ENCODE measurements around the gene CX3CR1.

GRCh38 chr3:39222939-39223338 is 56.9 kb downstream of the CX3CR1 start:
- TF ChIP-seq POLR2A (IDR thresholded peaks at IDR 0.05) = no peak
- TF ChIP-seq POLR2AphosphoS5 (IDR thresholded peaks at IDR 0.05) = no peak
- no peak for TF ChIP-seq EP300 (IDR thresholded peaks at IDR 0.05)
- TF ChIP-seq CTCF (IDR thresholded peaks at IDR 0.05) = no peak
